Measurements from ENCODE around the gene NDUFA11. TPM values are rescaled to one million over a fixed set of nuclear protein-coding genes. Genes with fewer than 3 reads are reported as not detected.
A peak's percentile ranks its signal among the peaks of the same experiment; 100 is the strongest.

NDUFA11 gene
- total and polyA plus RNA-seq, 2 of the 13 experiments (the other 11 are each of a cell fraction or from before 2014, with no cell fraction given), result 286 to 378 TPM

DNA sequence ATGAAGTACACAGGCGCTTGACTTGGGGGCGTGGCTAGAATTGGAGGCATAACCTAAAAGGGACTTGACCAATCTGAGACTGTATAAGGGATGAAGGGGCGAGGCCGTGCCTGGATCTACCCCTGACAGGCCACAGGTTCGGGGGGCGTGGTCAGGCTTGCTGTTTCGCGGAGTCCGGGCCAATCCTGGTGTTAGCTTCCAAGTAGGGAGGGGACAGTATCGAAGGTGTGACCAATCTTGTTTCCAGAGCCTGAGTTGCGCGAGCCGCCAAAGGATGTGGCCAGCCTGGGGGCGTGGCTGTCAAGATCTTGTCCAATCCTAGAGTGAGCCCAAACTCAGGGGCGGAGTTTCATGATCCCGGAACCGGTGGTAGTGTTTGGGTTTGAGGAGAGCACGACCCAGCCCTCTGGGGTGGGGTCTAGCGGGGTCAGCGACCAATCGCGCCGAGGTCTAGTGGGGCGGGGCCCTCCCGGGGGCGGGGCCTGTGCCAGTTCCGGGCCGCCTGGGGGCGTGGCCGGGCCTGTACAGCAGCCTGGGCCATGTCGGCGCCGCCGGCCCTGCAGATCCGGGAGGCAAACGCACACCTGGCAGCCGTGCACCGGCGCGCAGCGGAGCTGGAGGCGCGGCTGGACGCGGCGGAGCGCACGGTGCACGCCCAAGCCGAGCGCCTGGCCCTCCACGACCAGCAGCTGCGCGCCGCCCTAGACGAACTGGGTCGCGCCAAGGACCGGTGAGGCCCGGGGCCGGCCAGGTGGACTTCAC is 943 bp upstream of the NDUFA11 start, which contains the start of gene VMAC (continued):
- TF ChIP-seq, protein P1, sequence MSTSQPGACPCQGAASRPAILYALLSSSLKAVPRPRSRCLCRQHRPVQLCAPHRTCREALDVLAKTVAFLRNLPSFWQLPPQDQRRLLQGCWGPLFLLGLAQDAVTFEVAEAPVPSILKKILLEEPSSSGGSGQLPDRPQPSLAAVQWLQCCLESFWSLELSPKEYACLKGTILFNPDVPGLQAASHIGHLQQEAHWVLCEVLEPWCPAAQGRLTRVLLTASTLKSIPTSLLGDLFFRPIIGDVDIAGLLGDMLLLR (CRISPR knock-in tag; IDR thresholded peaks at IDR 0.05), result peak; percentile 70; the same call in 1 of the 2 replicates
- TF ChIP-seq YEATS4 (CRISPR knock-in tag; IDR thresholded peaks at IDR 0.05; ENCODE audit: borderline replicate concordance) (peak; percentile 83; the same call in 1 of the 2 replicates), ZKSCAN8 (CRISPR knock-in tag; IDR thresholded peaks at IDR 0.05; ENCODE audit: borderline replicate concordance) (no peak), ZNF552 (CRISPR knock-in tag; IDR thresholded peaks at IDR 0.05; ENCODE audit: borderline replicate concordance) (no peak), ZNF569 (CRISPR knock-in tag; IDR thresholded peaks at IDR 0.05; ENCODE audit: borderline replicate concordance) (no peak), POLR2AphosphoS2 (IDR thresholded peaks at IDR 0.05; ENCODE audit: low read depth, low read length) (no peak), ZNF263 (CRISPR knock-in tag; IDR thresholded peaks at IDR 0.05) (no peak), ZSCAN31 (CRISPR knock-in tag; IDR thresholded peaks at IDR 0.05; ENCODE audit: low read depth) (peak; percentile 68; the same call in 1 of the 2 replicates), ZNF550 (CRISPR knock-in tag; IDR thresholded peaks at IDR 0.05; ENCODE audit: borderline replicate concordance) (no peak), NFE2L1 (CRISPR knock-in tag; IDR thresholded peaks at IDR 0.05; ENCODE audit: borderline replicate concordance) (no peak), ARNT (IDR thresholded peaks at IDR 0.05) (no peak), ELF1 (CRISPR knock-in tag; IDR thresholded peaks at IDR 0.05) (peak; percentile 88), FOXP1 (IDR thresholded peaks at IDR 0.05) (no peak), FOXP1 (CRISPR knock-in tag; IDR thresholded peaks at IDR 0.05) (no peak), ZFX (CRISPR knock-in tag; IDR thresholded peaks at IDR 0.05; ENCODE audit: low read depth) (peak; percentile 95), SALL2 (CRISPR knock-in tag; IDR thresholded peaks at IDR 0.05) (peak; percentile 75), ZNF713 (CRISPR knock-in tag; IDR thresholded peaks at IDR 0.05) (no peak), HNF4A (CRISPR knock-in tag; IDR thresholded peaks at IDR 0.05) (no peak), NR2F1 (CRISPR knock-in tag; IDR thresholded peaks at IDR 0.05) (no peak), NAIF1 (CRISPR knock-in tag; IDR thresholded peaks at IDR 0.05; ENCODE audit: borderline replicate concordance) (no peak), ZNF768 (CRISPR knock-in tag; IDR thresholded peaks at IDR 0.05) (peak; percentile 70; the same call in 1 of the 2 replicates), ATF7-NPFF (CRISPR knock-in tag; IDR thresholded peaks at IDR 0.05; ENCODE audit: low read depth) (peak; percentile 55; the same call in 1 of the 2 replicates), MTA1 (CRISPR knock-in tag; IDR thresholded peaks at IDR 0.05; ENCODE audit: borderline replicate concordance) (peak; percentile 72; the same call in 1 of the 2 replicates)
- TF ChIP-seq, protein P2, sequence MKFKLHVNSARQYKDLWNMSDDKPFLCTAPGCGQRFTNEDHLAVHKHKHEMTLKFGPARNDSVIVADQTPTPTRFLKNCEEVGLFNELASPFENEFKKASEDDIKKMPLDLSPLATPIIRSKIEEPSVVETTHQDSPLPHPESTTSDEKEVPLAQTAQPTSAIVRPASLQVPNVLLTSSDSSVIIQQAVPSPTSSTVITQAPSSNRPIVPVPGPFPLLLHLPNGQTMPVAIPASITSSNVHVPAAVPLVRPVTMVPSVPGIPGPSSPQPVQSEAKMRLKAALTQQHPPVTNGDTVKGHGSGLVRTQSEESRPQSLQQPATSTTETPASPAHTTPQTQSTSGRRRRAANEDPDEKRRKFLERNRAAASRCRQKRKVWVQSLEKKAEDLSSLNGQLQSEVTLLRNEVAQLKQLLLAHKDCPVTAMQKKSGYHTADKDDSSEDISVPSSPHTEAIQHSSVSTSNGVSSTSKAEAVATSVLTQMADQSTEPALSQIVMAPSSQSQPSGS (CRISPR knock-in tag; IDR thresholded peaks at IDR 0.05), result no peak
- TF ChIP-seq, protein P3, sequence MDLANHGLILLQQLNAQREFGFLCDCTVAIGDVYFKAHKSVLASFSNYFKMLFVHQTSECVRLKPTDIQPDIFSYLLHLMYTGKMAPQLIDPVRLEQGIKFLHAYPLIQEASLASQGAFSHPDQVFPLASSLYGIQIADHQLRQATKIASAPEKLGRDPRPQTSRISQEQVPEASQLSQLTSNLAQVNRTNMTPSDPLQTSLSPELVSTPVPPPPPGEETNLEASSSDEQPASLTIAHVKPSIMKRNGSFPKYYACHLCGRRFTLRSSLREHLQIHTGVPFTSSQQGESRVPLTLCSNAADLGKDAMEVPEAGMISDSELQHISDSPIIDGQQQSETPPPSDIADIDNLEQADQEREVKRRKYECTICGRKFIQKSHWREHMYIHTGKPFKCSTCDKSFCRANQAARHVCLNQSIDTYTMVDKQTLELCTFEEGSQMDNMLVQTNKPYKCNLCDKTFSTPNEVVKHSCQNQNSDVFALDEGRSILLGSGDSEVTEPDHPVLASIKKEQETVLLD (CRISPR knock-in tag; IDR thresholded peaks at IDR 0.05; ENCODE audit: low read depth), result no peak; the same call in 1 of the 2 replicates
- TF ChIP-seq, protein P4, sequence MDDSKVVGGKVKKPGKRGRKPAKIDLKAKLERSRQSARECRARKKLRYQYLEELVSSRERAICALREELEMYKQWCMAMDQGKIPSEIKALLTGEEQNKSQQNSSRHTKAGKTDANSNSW (CRISPR knock-in tag; IDR thresholded peaks at IDR 0.05; ENCODE audit: borderline replicate concordance), result no peak
- TF ChIP-seq, protein P5, sequence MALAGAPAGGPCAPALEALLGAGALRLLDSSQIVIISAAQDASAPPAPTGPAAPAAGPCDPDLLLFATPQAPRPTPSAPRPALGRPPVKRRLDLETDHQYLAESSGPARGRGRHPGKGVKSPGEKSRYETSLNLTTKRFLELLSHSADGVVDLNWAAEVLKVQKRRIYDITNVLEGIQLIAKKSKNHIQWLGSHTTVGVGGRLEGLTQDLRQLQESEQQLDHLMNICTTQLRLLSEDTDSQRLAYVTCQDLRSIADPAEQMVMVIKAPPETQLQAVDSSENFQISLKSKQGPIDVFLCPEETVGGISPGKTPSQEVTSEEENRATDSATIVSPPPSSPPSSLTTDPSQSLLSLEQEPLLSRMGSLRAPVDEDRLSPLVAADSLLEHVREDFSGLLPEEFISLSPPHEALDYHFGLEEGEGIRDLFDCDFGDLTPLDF (CRISPR knock-in tag; IDR thresholded peaks at IDR 0.05), result no peak
